Measurements from ENCODE around the gene TDRD3.

Gene TDRD3

GRCh38 chr13:60613080-60613479 is 216.1 kb downstream of the TDRD3 start:
- Histone ChIP-seq H3K27me3 (ENCODE audit: control insufficient read depth, insufficient read depth, low read length) (no peaks in the 10 kb centered on the region), H3K4me2 (ENCODE audit: low read length) (no peak overlapping the region), H3K36me3 (ENCODE audit: control insufficient read depth, insufficient read depth, low read length) (no peaks in the 10 kb centered on the region), H2AFZ (no peak overlapping the region), H3K4me3 (ENCODE audit: low read depth, low read length) (no peak overlapping the region), H3K9ac (no peak overlapping the region), H3K79me2 (no peaks in the 10 kb centered on the region), H3K9me3 (ENCODE audit: control insufficient read depth, low read length) (no peaks in the 10 kb centered on the region), H3K4me1 (no peaks in the 10 kb centered on the region), H3K27ac (no peak overlapping the region)
- TF ChIP-seq, protein P1, sequence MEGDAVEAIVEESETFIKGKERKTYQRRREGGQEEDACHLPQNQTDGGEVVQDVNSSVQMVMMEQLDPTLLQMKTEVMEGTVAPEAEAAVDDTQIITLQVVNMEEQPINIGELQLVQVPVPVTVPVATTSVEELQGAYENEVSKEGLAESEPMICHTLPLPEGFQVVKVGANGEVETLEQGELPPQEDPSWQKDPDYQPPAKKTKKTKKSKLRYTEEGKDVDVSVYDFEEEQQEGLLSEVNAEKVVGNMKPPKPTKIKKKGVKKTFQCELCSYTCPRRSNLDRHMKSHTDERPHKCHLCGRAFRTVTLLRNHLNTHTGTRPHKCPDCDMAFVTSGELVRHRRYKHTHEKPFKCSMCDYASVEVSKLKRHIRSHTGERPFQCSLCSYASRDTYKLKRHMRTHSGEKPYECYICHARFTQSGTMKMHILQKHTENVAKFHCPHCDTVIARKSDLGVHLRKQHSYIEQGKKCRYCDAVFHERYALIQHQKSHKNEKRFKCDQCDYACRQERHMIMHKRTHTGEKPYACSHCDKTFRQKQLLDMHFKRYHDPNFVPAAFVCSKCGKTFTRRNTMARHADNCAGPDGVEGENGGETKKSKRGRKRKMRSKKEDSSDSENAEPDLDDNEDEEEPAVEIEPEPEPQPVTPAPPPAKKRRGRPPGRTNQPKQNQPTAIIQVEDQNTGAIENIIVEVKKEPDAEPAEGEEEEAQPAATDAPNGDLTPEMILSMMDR (IDR thresholded peaks at IDR 0.05), result no peak

- Histone ChIP-seq H3K9me3 (ENCODE audit: control insufficient read depth, low read length) (no peaks in the 10 kb centered on the region), H3K9ac (no peak overlapping the region), H3K4me2 (ENCODE audit: low read length) (no peak overlapping the region), H3K36me3 (ENCODE audit: control insufficient read depth, insufficient read depth, low read length) (no peaks in the 10 kb centered on the region), H2AFZ (no peak overlapping the region), H3K4me1 (no peaks in the 10 kb centered on the region), H3K79me2 (no peaks in the 10 kb centered on the region), H3K27ac (no peak overlapping the region), H3K4me3 (ENCODE audit: low read depth, low read length) (no peak overlapping the region), H3K27me3 (ENCODE audit: control insufficient read depth, insufficient read depth, low read length) (no peaks in the 10 kb centered on the region)
- TF ChIP-seq, protein P1 (IDR thresholded peaks at IDR 0.05), result no peak
Measured at GRCh38 chr13:60617991-60618733, 221.1 kb downstream of the TDRD3 start.

GRCh38 chr13:60619461-60619860 is 222.4 kb downstream of the TDRD3 start:
- Histone ChIP-seq H3K9me3 (ENCODE audit: control insufficient read depth, low read length) (no peaks in the 10 kb centered on the region), H3K4me1 (no peaks in the 10 kb centered on the region), H3K4me2 (ENCODE audit: low read length) (no peak overlapping the region), H3K27ac (no peak overlapping the region), H2AFZ (no peak overlapping the region), H3K4me3 (ENCODE audit: low read depth, low read length) (no peak overlapping the region), H3K27me3 (ENCODE audit: control insufficient read depth, insufficient read depth, low read length) (no peaks in the 10 kb centered on the region), H3K79me2 (no peaks in the 10 kb centered on the region), H3K36me3 (ENCODE audit: control insufficient read depth, insufficient read depth, low read length) (no peaks in the 10 kb centered on the region), H3K9ac (no peak overlapping the region)
- TF ChIP-seq, protein P1 (IDR thresholded peaks at IDR 0.05), result no peak

DNA sequence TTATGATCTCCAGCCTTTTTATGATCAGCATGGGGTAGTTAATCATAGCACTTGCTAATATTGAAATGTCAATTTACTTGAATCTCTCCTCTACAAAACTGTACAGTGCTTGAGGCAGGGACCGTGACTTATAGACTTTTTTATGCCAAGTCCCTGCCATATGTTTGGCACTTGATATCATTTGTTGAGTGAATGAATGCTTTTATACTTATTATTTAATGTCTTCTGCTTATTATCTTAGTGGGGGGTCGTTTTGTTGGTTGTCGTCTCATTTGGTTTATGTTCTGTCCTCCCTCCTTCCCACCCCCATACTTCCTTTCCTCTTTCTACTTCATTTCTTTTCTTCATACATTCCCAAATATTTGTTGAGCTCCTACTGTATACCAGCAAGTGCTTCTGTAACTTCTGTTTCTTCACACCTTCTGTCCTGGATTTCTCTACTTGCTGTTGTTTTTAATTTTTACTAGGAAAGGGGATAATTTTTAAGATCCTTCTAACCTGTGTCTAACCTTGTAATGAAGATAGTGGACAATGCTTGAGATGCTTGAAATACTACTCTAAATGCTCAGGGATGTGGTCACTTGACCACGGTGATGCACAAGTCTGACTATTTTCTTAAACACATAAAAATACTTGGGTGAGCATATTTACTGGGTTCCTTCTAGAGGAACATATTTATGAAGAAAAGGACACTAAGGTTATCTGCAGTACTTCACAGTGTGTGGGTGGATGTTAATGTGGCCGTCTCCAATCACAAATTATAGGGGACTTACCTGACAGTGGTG is 223.8 kb downstream of the TDRD3 start:
- TF ChIP-seq, protein P1 (IDR thresholded peaks at IDR 0.05), result no peak
- Histone ChIP-seq H3K9me3 (ENCODE audit: control insufficient read depth, low read length) (no peaks in the 10 kb centered on the region), H2AFZ (no peak overlapping the region), H3K27ac (no peak overlapping the region), H3K36me3 (ENCODE audit: control insufficient read depth, insufficient read depth, low read length) (no peaks in the 10 kb centered on the region), H3K9ac (no peak overlapping the region), H3K4me1 (no peaks in the 10 kb centered on the region), H3K4me3 (ENCODE audit: low read depth, low read length) (no peak overlapping the region), H3K4me2 (ENCODE audit: low read length) (no peak overlapping the region), H3K79me2 (no peaks in the 10 kb centered on the region), H3K27me3 (ENCODE audit: control insufficient read depth, insufficient read depth, low read length) (no peaks in the 10 kb centered on the region)
